Stimulated activated CD4-positive, alpha-beta T cell treated with anti-CD3 and anti-CD28 coated beads, Interleukin-2, amount 100 ng/mL, for 48 hours (primary cell): ENCODE measurements around the gene VAV2.

Source experiments
- DNase-seq, 2 donors: peaks; one replicate each; pipeline ENCODE4 v3.0.0-alpha.2; 2020

Gene VAV2

GRCh38 chr9:133870598-133871595 is 121.2 kb downstream of the VAV2 start:
- DNase-seq: no peak

- DNase-seq: peak in 1 of 2 donors; percentile 4
Measured at GRCh38 chr9:133869674-133870405, 122.3 kb downstream of the VAV2 start.

GRCh38 chr9:133868203-133868602 is 123.9 kb downstream of the VAV2 start:
- DNase-seq: no peak

- DNase-seq: no peak
Measured at GRCh38 chr9:133866946-133867345, 125.2 kb downstream of the VAV2 start.

GRCh38 chr9:133864011-133864410 is 128.1 kb downstream of the VAV2 start:
- DNase-seq: no peak

GRCh38 chr9:133863257-133863592 is 128.9 kb downstream of the VAV2 start:
- DNase-seq: no peak

- DNase-seq: no peak
Measured at GRCh38 chr9:133862585-133863256, 129.4 kb downstream of the VAV2 start.

- no peak for DNase-seq
Measured at GRCh38 chr9:133861692-133862091, 130.4 kb downstream of the VAV2 start.

- DNase-seq: no peak
Measured at GRCh38 chr9:133861086-133861485, 131.0 kb downstream of the VAV2 start.

GRCh38 chr9:133858771-133859170 is 133.4 kb downstream of the VAV2 start:
- DNase-seq: no peak

GRCh38 chr9:133857639-133858038 is 134.5 kb downstream of the VAV2 start:
- DNase-seq: no peak

GRCh38 chr9:133856798-133857197 is 135.3 kb downstream of the VAV2 start:
- no peak for DNase-seq

GRCh38 chr9:133855802-133856521 is 136.2 kb downstream of the VAV2 start:
- DNase-seq: no peak

GRCh38 chr9:133855371-133855770 is 136.8 kb downstream of the VAV2 start:
- no peak for DNase-seq

- no peak for DNase-seq
Measured at GRCh38 chr9:133854765-133855164, 137.4 kb downstream of the VAV2 start.

GRCh38 chr9:133854048-133854447 is 138.1 kb downstream of the VAV2 start:
- DNase-seq: no peak

- DNase-seq: no peak
Measured at GRCh38 chr9:133853331-133853730, 138.8 kb downstream of the VAV2 start.

GRCh38 chr9:133852431-133852830 is 139.7 kb downstream of the VAV2 start:
- no peak for DNase-seq

GRCh38 chr9:133851693-133852092 is 140.4 kb downstream of the VAV2 start:
- no peak for DNase-seq

GRCh38 chr9:133850937-133851336 is 141.2 kb downstream of the VAV2 start:
- DNase-seq: no peak

GRCh38 chr9:133850161-133850560 is 142.0 kb downstream of the VAV2 start:
- no peak for DNase-seq

GRCh38 chr9:133849110-133849670 is 142.9 kb downstream of the VAV2 start:
- DNase-seq: no peak
